GM18520 (cell line): ENCODE data around the gene KRT1.

Experiments
- ATAC-seq: cut with Tn5 transposase; IDR thresholded peaks from one replicate; pipeline ENCODE4 v1.9.1; 2021; ENCODE audit not compliant: unreplicated experiment

Gene KRT1

DNA sequence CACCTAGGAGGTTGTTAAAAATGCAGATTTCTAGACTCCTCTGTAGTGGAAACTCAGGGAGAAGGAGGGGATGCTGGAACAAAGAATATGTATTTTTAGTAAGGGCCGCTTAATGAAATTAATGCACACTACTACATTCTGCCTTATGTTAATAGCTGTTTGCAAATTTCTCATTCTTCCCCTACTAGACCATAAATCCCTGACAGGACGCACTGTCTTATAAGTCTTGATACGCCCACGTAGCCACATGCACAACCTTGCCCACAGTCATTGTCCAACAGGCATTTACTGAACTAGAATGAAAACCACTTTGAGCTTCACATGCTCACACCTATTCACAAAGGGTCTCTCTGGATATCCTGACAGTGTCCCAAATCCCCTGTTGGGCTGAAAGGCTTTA, 38.7 kb downstream of the KRT1 start:
- ATAC-seq: no peak

GRCh38 chr12:52637299-52637698, 42.9 kb downstream of the KRT1 start:
- ATAC-seq: no peak

- no peak for ATAC-seq
Observed at GRCh38 chr12:52636592-52637258, 43.5 kb downstream of the KRT1 start.

GRCh38 chr12:52636189-52636588, 44.0 kb downstream of the KRT1 start:
- no peak for ATAC-seq

DNA sequence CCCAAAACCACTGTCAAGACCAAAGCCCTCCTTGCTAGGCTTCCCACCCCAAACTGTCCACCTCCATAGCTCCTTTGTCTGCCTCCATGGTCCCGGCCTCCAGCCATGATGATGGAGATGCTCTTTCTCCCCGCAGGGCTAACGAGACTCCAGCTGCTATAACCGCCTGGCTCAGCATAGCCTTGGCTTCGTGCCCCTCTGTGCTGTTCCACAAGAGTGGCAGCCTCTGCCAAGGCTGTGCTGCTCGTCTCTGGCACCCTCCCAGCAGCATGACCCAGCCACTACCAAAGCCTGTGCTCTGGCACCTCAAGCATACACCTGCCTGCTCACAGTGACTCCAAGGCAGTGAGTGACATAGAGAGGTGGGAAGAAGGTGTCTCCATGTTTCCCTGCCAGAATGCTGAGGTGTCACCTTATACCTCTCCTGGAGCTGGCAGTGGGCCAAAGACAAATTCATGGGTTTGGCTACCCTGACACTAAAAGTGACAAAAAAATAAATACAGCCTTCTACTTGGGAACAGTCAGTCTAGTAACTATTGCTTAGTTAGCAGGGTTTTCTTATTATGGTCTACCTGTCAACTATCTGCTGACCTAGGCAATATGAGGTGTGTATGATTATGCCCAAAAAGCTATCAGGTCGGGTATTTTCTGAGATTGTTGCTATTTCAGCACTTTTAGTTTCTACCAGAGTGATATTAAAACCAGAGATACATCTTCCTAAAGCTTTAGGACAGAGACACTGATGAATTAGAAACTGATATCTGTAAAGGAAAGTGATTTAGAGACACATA, 45.7 kb downstream of the KRT1 start:
- no peak for ATAC-seq

DNA sequence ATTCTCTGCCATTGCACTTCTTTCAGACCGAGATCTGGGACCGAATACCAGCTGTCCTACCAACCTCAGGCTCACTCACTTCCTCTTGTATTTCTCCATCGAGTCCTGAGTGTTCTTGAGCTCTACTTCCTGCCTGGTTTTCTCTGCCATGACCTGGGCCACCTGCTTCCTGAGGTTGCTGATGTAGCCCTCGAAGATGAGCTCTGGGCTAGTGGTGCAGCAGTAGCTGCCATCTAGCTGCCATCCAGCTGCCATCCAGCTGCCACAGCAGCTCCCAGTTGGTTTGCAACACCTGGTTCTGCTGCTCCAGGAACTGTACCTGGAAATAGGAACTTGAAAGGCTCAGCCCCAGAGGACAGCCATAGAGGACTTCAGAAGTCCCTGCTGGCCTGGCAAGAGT, 46.8 kb downstream of the KRT1 start:
- ATAC-seq: no peak

GRCh38 chr12:52632656-52633055, 47.6 kb downstream of the KRT1 start:
- no peak for ATAC-seq

- no peak for ATAC-seq
Observed at GRCh38 chr12:52631676-52632459, 48.3 kb downstream of the KRT1 start.

GRCh38 chr12:52631264-52631663, 48.9 kb downstream of the KRT1 start:
- no peak for ATAC-seq

GRCh38 chr12:52630599-52631200, 49.5 kb downstream of the KRT1 start:
- no peak for ATAC-seq

DNA sequence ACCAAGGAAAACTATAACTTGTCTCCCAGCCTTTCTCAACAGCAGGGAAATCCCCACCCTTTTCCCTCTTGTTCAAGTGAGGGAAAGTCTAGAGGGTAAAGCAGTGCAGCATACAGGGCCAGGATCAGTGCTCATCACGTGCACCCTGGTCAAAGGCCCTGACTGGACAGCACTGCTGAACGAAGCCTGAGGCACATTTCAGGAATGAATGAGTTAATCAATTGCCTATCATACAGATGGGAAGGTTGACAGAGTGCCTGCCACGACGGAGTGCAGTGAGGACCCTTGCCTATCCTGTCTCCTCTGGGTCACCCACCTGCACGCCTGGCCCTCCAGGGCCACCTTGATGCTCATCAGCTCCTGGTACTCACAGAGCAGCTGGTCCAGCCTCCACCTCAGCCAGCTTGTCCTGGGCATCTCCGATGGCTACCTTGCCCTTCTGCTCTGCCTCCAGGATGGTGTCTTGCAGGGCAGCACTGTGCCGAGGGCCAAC, 50.2 kb downstream of the KRT1 start:
- ATAC-seq: no peak

DNA sequence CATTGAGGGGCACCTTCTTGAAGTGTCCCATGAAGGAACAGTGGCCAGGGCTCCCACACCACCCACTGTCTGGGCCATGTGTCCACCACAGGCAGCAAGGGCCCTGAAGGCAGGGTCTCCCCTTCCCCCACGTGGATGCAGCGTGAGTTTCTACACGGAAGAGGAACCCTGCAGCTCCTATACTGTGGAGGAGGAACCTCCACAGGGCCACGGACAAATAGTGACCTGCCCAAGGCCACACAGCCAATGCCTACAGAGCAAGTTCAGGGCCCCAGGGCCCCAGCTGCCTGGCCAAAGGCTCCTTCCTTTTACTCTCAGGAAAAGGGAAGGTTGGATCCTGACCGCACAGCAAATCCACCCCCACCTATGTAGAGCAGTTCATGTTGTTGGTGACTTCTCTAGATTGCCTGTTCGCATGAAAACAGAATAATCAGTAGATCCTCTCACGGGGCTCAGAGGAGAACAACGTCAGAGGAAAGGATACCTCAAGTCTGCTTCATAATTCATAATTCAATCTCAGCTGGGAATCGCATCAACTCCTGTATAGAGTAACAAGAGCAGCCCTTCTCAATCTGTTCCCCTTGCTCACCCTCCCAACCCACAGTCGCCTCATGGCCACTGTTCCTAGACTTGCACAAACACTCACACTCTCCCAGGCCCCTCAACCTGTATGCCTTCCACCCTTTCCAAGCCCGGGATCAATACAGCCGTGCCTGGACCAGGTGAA, 50.8 kb downstream of the KRT1 start:
- ATAC-seq: no peak

DNA sequence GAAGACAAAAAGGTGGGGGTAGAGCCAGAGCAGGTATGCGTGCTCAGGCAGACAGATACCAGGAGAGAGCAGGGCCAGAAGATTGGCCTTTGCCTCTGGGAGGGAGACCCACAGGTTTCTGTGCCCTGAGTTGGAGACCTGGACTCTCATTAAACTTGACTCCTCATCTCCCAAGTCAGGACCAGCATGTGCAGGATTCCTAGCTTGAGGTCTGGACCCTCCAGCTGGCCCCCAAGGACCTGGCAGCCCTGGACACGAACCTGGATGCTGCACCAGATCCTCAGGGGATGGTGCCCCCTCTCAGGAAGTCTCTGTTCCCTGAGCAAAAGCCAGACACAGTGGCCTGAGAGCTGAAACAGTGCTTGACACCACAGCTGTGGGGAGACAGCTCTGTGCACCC, 51.4 kb downstream of the KRT1 start:
- ATAC-seq: no peak

DNA sequence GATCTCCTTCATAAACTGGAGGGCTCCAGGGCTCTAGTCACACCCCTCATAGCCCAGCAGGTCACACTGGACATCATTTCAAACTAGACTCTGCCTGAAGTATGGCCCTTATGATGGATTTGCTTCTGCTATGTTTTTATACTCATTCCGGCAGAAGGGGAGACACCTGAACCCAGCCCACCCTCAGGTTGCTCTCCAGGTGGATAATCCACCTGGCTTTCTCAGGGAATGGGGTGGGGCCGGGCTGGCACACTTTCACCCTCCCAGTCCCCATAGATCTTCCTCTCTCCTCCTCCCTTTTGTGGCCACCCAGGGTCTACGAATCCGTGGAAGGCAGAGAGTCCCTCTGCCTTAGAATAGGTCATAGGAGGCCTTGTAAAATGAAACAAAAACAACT, 52.1 kb downstream of the KRT1 start:
- no peak for ATAC-seq

DNA sequence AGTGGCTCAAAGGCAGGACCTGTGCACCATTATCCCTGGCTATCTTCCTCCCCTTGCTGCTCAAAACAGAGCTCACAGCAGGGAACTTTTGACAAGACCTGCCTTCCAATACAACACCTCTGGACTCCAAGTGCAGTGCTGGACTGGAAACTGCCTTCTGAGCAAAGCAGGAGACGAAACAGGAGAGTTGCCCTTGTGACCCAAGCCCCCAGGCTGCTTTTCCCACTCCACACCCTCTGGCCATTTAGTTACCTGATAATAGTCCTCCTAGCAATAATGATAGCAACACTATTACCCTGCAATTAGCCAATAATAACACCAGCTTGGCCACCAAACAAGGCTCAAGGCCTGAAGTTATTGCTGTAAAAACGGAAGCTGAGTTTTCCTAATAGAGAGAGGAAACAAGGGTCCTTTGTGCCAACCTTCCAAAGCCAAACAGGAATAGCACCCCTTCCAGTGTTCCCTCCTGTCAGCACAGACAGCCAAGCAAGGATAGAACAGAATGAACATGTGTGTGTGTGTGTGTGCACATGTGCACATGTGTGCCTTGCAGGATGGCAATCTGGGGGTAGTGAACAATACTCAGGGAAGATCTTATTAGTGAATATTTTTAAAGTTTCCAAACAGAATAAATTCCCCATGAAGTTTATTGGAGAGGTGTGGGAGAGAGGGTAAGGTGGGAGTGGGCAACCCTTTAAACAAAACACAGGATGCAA, 52.7 kb downstream of the KRT1 start:
- no peak for ATAC-seq
